ENCODE data around the gene EPSTI1.
"Not testable (repeated sequence)": the region's sequence is repeated elsewhere in the genome, so short reads cannot be mapped to it uniquely, and the experiment has no call there.

Gene EPSTI1

GRCh38 chr13:43005460-43006236, 13.6 kb upstream of the EPSTI1 start:
- DNase-seq (ENCODE audit: low read depth) = no peak

GRCh38 chr13:43003729-43004128, 11.7 kb upstream of the EPSTI1 start:
- no peak for DNase-seq (ENCODE audit: low read depth)

GRCh38 chr13:43003010-43003409, 11.0 kb upstream of the EPSTI1 start:
- no peak for DNase-seq (ENCODE audit: low read depth)

DNA sequence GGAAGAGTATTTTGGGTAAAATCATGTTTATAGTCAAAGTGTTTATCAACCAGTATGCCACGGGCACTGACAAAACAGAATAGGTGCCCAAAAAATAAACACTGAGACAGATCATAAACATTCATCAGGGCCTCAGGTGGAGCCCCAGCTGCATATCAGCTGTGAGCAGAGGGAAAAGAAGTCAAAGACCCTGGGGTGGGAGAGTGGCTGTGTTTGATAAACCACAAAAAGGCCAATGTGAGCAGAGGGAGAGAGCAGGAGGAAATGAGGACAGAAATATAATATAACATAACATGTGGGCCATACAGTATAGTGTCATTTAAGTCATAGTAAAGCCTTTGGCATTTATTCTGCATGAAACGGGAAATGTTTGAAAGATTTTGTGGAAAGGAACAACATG, 10.0 kb upstream of the EPSTI1 start:
- no peak for DNase-seq (ENCODE audit: low read depth)

GRCh38 chr13:43000676-43001075, 8.6 kb upstream of the EPSTI1 start:
- DNase-seq (ENCODE audit: low read depth) = no peak

- DNase-seq (ENCODE audit: low read depth) = no peak
Measured at GRCh38 chr13:42999491-42999890, 7.5 kb upstream of the EPSTI1 start.

DNA sequence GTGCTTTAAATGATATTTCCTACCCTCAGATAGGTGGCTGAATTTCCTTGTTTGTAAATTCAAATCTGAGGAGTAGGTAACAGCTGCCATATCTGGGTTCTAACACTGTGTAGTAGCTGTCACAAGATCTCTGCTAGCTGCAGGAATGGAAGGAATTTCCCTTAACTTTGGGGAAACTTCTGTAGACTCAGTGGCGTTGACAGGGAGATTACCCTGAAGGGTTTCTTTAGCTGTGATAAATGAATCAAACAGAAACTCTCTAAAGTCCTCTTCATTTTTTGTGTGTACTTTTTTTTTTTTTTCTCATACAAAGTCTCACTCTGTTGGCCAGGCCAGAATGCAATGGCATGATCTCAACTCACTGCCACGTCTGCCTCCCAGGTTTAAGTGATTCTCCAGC, 5.3 kb upstream of the EPSTI1 start:
- DNase-seq (ENCODE audit: low read depth) = no peak

- DNase-seq (ENCODE audit: low read depth) = no peak
Measured at GRCh38 chr13:42996584-42996983, 4.5 kb upstream of the EPSTI1 start.

DNA sequence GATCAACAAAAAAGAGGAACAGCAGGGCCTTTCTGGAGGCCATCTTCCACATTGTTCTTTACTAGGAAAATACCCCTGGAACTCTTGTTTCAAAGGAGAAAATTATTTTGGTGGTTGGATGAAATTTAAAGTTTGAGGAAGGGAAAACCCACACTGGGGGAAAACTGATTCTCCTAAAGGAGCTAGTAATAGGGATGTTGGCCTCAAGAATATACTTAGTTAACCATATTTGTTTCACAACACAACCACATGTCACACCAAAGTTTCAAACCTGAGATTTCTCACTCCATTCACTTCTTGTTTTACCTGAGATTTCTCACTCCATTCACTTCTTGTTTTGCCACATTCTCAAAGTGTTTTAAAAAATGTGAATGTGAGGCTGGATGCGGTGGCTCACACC, 2.8 kb upstream of the EPSTI1 start:
- DNase-seq (ENCODE audit: low read depth) = no peak

DNA sequence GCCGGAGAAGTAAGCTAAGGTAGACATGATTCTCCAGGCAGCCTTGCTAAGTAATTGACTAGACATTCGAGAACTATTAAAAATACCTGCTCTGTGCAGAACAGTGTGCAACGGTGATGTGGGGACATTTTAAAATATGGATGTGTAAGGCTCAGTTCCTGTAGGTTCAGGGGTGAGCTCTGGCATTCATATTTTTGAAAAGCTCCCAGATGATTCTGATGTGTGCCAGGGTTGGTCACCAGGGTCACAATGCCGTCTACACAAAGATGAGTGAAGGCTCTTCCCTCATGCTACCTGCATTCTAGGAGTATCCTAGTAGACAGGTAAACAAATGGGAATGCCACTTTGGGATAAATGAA, 702 bp upstream of the EPSTI1 start:
- no peak for DNase-seq (ENCODE audit: low read depth)

GRCh38 chr13:42991233-42991897, 676 bp downstream of the EPSTI1 start:
- DNase-seq (ENCODE audit: low read depth) = not testable (repeated sequence)

DNA sequence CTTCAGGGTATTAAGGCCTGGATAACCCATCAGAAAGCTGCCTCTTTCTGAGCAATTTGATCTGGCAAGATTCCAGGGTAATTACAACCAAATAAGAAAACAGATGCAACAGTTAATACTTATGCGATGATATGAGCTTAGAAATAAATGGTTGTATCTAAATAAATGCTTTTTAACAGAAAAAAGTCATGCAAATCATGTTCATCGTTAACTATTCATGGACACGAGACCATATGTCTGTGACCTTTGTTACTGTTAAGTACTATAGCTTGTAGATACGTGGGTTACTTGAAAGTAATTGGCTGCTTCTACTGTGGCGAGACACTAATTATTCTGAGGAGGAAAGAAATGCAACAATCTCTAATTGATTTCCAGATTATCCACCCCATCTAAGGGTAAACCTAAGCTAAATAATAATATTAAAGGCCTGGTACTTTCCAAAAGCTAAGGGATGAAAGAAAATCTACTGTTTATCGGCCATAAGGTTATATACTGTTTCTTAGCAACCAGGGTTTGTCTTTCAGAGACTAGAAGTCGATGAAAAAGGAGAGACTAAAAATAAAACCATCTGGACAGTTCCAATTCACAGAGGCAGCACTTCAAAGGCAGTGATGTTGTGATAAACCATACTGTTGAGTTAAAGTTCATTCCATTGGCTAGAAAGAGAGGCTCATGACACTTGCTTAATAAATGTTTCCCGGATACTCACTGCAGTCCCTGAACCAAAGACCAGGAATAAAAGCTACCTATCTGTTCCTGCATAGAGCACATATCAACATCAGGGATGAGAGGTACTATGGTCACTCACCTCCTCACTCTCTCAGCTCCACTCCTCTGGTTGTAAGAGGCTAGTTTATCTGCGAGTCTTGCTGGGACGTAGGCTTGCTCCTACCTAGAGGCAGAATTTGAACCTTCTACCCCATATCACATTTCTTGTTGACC, 1.5 kb downstream of the EPSTI1 start:
- no peak for DNase-seq (ENCODE audit: low read depth)

DNA sequence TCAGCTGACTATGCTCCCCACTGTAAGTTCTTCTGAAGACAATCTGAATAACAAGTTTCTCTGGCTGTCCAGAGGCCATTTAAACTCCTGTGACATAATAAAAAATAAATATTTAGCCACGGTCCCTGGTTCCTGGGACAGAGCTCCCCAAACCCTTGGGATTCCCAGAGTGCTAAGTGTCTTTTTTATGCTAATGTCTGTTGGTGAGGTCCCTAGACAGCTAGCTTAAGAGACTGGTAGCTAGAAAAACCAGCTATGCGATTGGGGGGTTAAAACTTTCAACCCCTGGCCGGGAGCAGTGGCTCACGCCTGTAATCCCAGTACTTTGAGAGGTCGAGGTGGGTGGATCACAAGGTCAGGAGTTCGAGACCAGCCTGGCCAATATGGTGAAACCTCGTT, 5.9 kb downstream of the EPSTI1 start:
- no peak for DNase-seq (ENCODE audit: low read depth)

- no peak for DNase-seq (ENCODE audit: low read depth)
Measured at GRCh38 chr13:42985312-42986175, 6.5 kb downstream of the EPSTI1 start.

GRCh38 chr13:42984691-42985090, 7.3 kb downstream of the EPSTI1 start:
- no peak for DNase-seq (ENCODE audit: low read depth)

- no peak for DNase-seq (ENCODE audit: low read depth)
Measured at GRCh38 chr13:42984026-42984425, 8.0 kb downstream of the EPSTI1 start.

DNA sequence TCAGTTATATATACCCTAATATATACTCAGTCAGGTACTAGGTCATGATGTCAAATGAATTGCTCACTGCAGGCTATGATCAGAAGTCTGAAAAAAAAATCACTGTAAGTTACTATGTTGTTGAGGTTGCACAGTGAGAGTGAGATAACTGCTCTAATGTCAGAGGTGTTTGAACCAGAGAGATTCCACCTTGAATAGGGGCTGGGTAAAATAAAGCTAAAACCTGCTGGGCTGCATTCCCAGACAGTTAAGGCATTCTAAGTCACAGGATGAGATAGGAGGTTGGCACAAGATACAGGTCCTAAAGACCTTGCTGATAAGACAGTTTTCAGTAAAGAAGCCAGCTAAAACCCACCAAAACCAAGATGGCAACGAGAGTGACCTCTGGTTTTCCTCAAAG, 10.2 kb downstream of the EPSTI1 start:
- no peak for DNase-seq (ENCODE audit: low read depth)

DNA sequence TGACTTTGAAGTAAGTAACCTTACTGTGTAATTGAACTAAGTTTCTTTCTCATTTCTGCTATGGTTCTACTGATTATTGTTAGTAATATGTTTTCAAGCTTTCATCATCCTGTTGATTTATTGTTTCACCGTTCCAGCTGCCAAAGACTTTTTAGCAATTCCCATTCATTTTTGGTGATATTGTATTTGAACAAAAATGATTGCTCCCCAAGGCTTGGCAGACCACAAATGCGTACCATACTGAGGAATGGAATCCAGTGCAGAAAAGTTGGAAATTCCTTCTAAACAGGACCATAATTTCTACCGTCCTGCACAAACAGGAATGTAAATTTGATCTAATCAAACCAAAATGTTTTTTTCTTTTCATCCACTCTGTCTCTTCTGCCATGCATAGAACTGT, 10.7 kb downstream of the EPSTI1 start:
- no peak for DNase-seq (ENCODE audit: low read depth)

DNA sequence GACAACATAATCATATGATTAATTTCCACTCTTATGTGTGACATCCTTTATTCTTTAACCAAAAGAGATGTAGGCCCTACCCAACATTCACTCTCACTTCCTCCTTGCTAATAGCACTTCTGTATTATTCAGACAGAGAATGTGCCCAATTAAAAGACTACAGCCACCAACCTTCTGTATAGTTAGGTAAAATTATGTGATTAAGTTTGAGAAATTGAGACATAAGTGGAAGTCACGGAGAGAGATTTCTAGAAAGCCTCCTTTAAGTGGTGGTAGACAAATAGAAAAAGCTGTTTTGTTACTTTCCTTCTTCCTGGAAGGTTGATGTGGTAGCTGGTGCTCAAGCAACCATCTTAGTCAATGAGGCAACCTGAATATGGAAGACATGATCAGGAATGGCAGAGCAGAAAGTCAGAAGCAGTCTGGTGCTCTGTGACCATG, 14.8 kb downstream of the EPSTI1 start:
- DNase-seq (ENCODE audit: low read depth) = no peak

- no peak for DNase-seq (ENCODE audit: low read depth)
Measured at GRCh38 chr13:42976066-42976465, 16.0 kb downstream of the EPSTI1 start.

GRCh38 chr13:42973581-42973980, 18.5 kb downstream of the EPSTI1 start:
- no peak for DNase-seq (ENCODE audit: low read depth)
